HG02870 (cell line): ENCODE data around the gene NPNT.

Source experiments
- ATAC-seq: cut with Tn5 transposase; IDR thresholded peaks from one replicate; pipeline ENCODE4 v1.9.1; 2021; ENCODE audit warnings: mild to moderate bottlenecking, moderate library complexity; ENCODE audit not compliant: unreplicated experiment

The NPNT gene

GRCh38 chr4:105912633-105913032 lies 17.4 kb downstream of the NPNT start:
- ATAC-seq = no peak

GRCh38 chr4:105917171-105917685 lies 22.0 kb downstream of the NPNT start:
- no peak for ATAC-seq

- no peak for ATAC-seq
Measured at GRCh38 chr4:105921301-105921700, 26.0 kb downstream of the NPNT start.

GRCh38 chr4:105923497-105924238 lies 28.4 kb downstream of the NPNT start:
- ATAC-seq = no peak

- ATAC-seq = no peak
Measured at GRCh38 chr4:105924341-105924740, 29.1 kb downstream of the NPNT start.

- no peak for ATAC-seq
Measured at GRCh38 chr4:105930698-105931097, 35.4 kb downstream of the NPNT start.

- no peak for ATAC-seq
Measured at GRCh38 chr4:105933083-105933482, 37.8 kb downstream of the NPNT start.

- ATAC-seq = no peak
Measured at GRCh38 chr4:105934386-105934785, 39.1 kb downstream of the NPNT start.

GRCh38 chr4:105936901-105937300 lies 41.6 kb downstream of the NPNT start:
- ATAC-seq = no peak

GRCh38 chr4:105937759-105938158 lies 42.5 kb downstream of the NPNT start:
- ATAC-seq = no peak

- no peak for ATAC-seq
Measured at GRCh38 chr4:105943234-105943633, 48.0 kb downstream of the NPNT start.

- ATAC-seq = no peak
Measured at GRCh38 chr4:105944540-105944939, 49.3 kb downstream of the NPNT start.

- no peak for ATAC-seq
Measured at GRCh38 chr4:105946771-105947170, 51.5 kb downstream of the NPNT start.

GRCh38 chr4:105950701-105951100 lies 55.4 kb downstream of the NPNT start:
- ATAC-seq = no peak

- no peak for ATAC-seq
Measured at GRCh38 chr4:105951198-105951597, 55.9 kb downstream of the NPNT start.

GRCh38 chr4:105952591-105952990 lies 57.3 kb downstream of the NPNT start:
- ATAC-seq = no peak

GRCh38 chr4:105956569-105956968 lies 61.3 kb downstream of the NPNT start:
- ATAC-seq = no peak

- no peak for ATAC-seq
Measured at GRCh38 chr4:105957680-105958079, 62.4 kb downstream of the NPNT start.

GRCh38 chr4:105963461-105964400 lies 68.5 kb downstream of the NPNT start:
- no peak for ATAC-seq

- no peak for ATAC-seq
Measured at GRCh38 chr4:105965183-105965800, 70.0 kb downstream of the NPNT start.

GRCh38 chr4:105966051-105966450 lies 70.8 kb downstream of the NPNT start:
- ATAC-seq = no peak
